Spleen (tissue), 7 donors: ENCODE data around the gene HDAC4.

Experiments
- CTCF ChIP-seq, 11 experiments: fragments of 200-600 bp in 7 of 11; fragments of 450-650 bp in 4 of 11; sonication (generic) in 4 of 11; IDR thresholded peaks in 8 of 11; conservative IDR thresholded peaks in 3 of 11; 1 replicate in 7 of 11; 2 replicates in 4 of 11; pipeline versions ENCODE4 v1.4.0 to v1.8.0; 2016 to 2021; ENCODE audit warnings: antibody characterized with exemption in 11 of 11, inconsistent platforms in 4 of 11, mild to moderate bottlenecking in 1 of 11
- POLR2A ChIP-seq, 3 donors: fragments of 450-650 bp; IDR thresholded peaks; one replicate each; pipeline ENCODE4 v1.5.1; 2017; ENCODE audit warnings: antibody characterized with exemption in 3 of 3, mild to moderate bottlenecking in 1 of 3
- POLR2AphosphoS5 ChIP-seq, 3 donors: sonication (generic); formaldehyde crosslinking; IDR thresholded peaks; one replicate each; pipeline ENCODE4 v1.5.1; 2017; ENCODE audit warnings: antibody characterized with exemption in 3 of 3
- donor health status: DM: no; HTN: no; CAD: no; lungs with moderate emphysema.
- donor health status: DM: no; HTN: no; CAD: no.
- donor health status: DM: no; HTN: no; CAD: no.

DNA sequence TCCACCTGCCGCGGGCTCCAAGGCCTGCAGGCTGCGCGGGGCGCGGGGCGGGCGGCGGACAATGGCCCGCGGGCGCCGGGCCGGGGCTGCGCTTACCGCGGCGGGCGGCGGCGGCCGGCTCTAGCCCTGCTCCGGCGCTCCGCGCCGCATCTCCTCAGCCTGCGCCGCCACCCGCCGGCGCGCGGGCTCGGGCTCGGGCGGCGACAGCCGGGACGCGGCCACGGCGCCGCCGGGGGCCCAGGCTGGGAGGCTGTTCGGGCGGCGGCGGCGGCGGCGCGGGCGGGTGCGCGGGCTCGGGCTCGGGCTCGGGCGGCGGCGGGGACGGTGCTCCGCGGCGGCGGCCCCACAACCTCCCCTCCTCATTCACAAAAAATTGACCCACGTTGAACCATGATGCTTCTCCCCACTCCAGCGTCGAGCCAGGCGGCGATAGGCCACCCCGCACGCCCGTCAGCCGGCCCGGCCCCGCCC, at the start of gene HDAC4:
- TF ChIP-seq POLR2AphosphoS5 (IDR thresholded peaks at IDR 0.05): no peak
- no peak for TF ChIP-seq CTCF (IDR thresholded peaks at IDR 0.05 in 8 of 11, conservative IDR thresholded peaks at IDR 0.05 in 3 of 11)
- no peak for TF ChIP-seq POLR2A (IDR thresholded peaks at IDR 0.05)
